Activated effector memory CD4-positive, alpha-beta T cell treated with Interleukin-2 at 50 U/mL for 16 hours (primary cell): ENCODE data around the gene CEBPA.

ENCODE experiments used
- DNase-seq: peaks from one replicate; pipeline ENCODE4 v3.0.0-alpha.2; 2020

Gene CEBPA

GRCh38 chr19:33270769-33271168, 31.6 kb downstream of the CEBPA start:
- DNase-seq: no peak

- no peak for DNase-seq
These were observed 33.3 kb downstream of the CEBPA start for GRCh38 chr19:33269016-33269415.

GRCh38 chr19:33268162-33268991, 34.0 kb downstream of the CEBPA start:
- DNase-seq: no peak

GRCh38 chr19:33267706-33268105, 34.6 kb downstream of the CEBPA start:
- DNase-seq: no peak

GRCh38 chr19:33266974-33267484, 35.3 kb downstream of the CEBPA start:
- DNase-seq: no peak

GRCh38 chr19:33264881-33265445, 37.4 kb downstream of the CEBPA start:
- no peak for DNase-seq

- no peak for DNase-seq
These were observed 38.9 kb downstream of the CEBPA start for GRCh38 chr19:33263325-33264023.

- DNase-seq: no peak
These were observed 40.7 kb downstream of the CEBPA start for GRCh38 chr19:33261511-33262189.

GRCh38 chr19:33260628-33261418, 41.5 kb downstream of the CEBPA start:
- DNase-seq: no peak

- no peak for DNase-seq
These were observed 42.8 kb downstream of the CEBPA start for GRCh38 chr19:33259539-33259938.

- DNase-seq: no peak
These were observed 44.5 kb downstream of the CEBPA start for GRCh38 chr19:33257828-33258227.

GRCh38 chr19:33256261-33256660, 46.1 kb downstream of the CEBPA start:
- no peak for DNase-seq

GRCh38 chr19:33255781-33256180, 46.6 kb downstream of the CEBPA start:
- no peak for DNase-seq

- no peak for DNase-seq
These were observed 48.0 kb downstream of the CEBPA start for GRCh38 chr19:33254245-33254824.

GRCh38 chr19:33252971-33253370, 49.4 kb downstream of the CEBPA start:
- no peak for DNase-seq

GRCh38 chr19:33252418-33252962, 49.8 kb downstream of the CEBPA start:
- DNase-seq: no peak

GRCh38 chr19:33251526-33252090, 50.7 kb downstream of the CEBPA start:
- DNase-seq: no peak

GRCh38 chr19:33251076-33251475, 51.3 kb downstream of the CEBPA start:
- no peak for DNase-seq

- no peak for DNase-seq
These were observed 51.8 kb downstream of the CEBPA start for GRCh38 chr19:33250500-33250899.
